HepG2 (cell line): ENCODE data around the gene ABCF1. TPM values are rescaled to one million over a fixed set of nuclear protein-coding genes. Genes with fewer than 3 reads are reported as not detected.
A peak's percentile ranks its signal among the peaks of the same experiment; 100 is the strongest.

Experiments used
- CREB1 ChIP-seq, 2 experiments: fragments of 450-650 bp in 1 of 2; IDR thresholded peaks; 2 replicates each; pipeline ENCODE4 v1.6.1; 2016 to 2017; ENCODE audit warnings: control low read depth in 1 of 2, mild to moderate bottlenecking in 1 of 2, missing compliant biosample characterization in 1 of 2, missing genetic modification characterization in 1 of 2
- EP300 ChIP-seq, 3 experiments: sonication (generic) in 1 of 3; formaldehyde crosslinking in 1 of 3; IDR thresholded peaks; 2 replicates each; pipeline versions ENCODE4 v1.5.1 to v1.6.1; 2011 to 2020; ENCODE audit warnings: low read depth in 2 of 3, low read length in 2 of 3, borderline replicate concordance in 1 of 3, improper control_type of control experiment in 1 of 3, mild to moderate bottlenecking in 1 of 3, missing genetic modification reagents in 1 of 3, moderate library complexity in 1 of 3
- HBP1 ChIP-seq: IDR thresholded peaks from 2 replicates; pipeline ENCODE4 v1.6.1; 2016; ENCODE audit warnings: low read depth, control low read depth
- HNRNPK ChIP-seq: fragments of 200-400 bp; formaldehyde crosslinking; IDR thresholded peaks from 2 replicates; pipeline ENCODE4 v1.6.1; 2018; ENCODE audit warnings: low read length, low read depth, moderate library complexity, mild to moderate bottlenecking; ENCODE audit not compliant: poor library complexity, severe bottlenecking
- JDP2 ChIP-seq: sonication (generic); formaldehyde crosslinking; IDR thresholded peaks from 2 replicates; pipeline ENCODE4 v1.8.1; 2022; ENCODE audit warnings: missing genetic modification reagents, borderline replicate concordance
- KLF16 ChIP-seq, 2 experiments: sonication (generic) in 1 of 2; formaldehyde crosslinking in 1 of 2; IDR thresholded peaks; 2 replicates each; pipeline versions ENCODE4 v1.6.1 to v1.8.0; 2016 to 2023; ENCODE audit warnings: missing genetic modification reagents in 2 of 2, missing compliant biosample characterization in 1 of 2
- PAX8 ChIP-seq: sonication (generic); formaldehyde crosslinking; IDR thresholded peaks from 2 replicates; pipeline ENCODE4 v1.8.0; 2022; ENCODE audit warnings: mild to moderate bottlenecking, missing genetic modification reagents, borderline replicate concordance
- SP5 ChIP-seq: IDR thresholded peaks from 2 replicates; pipeline ENCODE4 v1.6.1; 2016; ENCODE audit warnings: low read depth, borderline replicate concordance
- ZNF33B ChIP-seq: sonication (generic); formaldehyde crosslinking; IDR thresholded peaks from 2 replicates; pipeline ENCODE4 v1.5.1; 2020; ENCODE audit warnings: mild to moderate bottlenecking, missing genetic modification reagents
- ZNF660 ChIP-seq: sonication (generic); formaldehyde crosslinking; IDR thresholded peaks from 2 replicates; pipeline ENCODE4 v1.5.1; 2020; ENCODE audit warnings: mild to moderate bottlenecking, low read depth, missing genetic modification reagents, borderline replicate concordance
- ZNF674 ChIP-seq: sonication (generic); formaldehyde crosslinking; IDR thresholded peaks from 2 replicates; pipeline ENCODE4 v1.5.0; 2020; ENCODE audit warnings: low read depth, mild to moderate bottlenecking, missing genetic modification reagents
- ZSCAN5A ChIP-seq: sonication (generic); formaldehyde crosslinking; IDR thresholded peaks from 2 replicates; pipeline ENCODE4 v1.8.0; 2022; ENCODE audit warnings: mild to moderate bottlenecking, missing genetic modification reagents, borderline replicate concordance
- polyA plus RNA-seq, 8 experiments: library from polyadenylated mRNA; depleted of rRNA in 3 of 8; stranded (reverse) in 7 of 8; unstranded in 1 of 8; fragments of >200 nt; fragmentation: Illumina TruSeq in 4 of 8; extraction: Trizol in 4 of 8; gene quantifications; 2 replicates each; pipeline versions ENCODE4 v1.2.1 to v1.2.3, GENCODE V29; 2011 to 2016; ENCODE audit warnings: low read depth in 4 of 8, missing spikeins in 1 of 8, mixed read lengths in 1 of 8; ENCODE audit not compliant: insufficient read depth in 1 of 8
- total RNA-seq, 5 experiments: library from RNA; depleted of rRNA; stranded (reverse); fragments of >200 nt; fragmentation: Illumina TruSeq; extraction: Trizol; gene quantifications; 2 replicates each; pipeline ENCODE4 v1.2.3, GENCODE V29; 2016; ENCODE audit warnings: low read depth in 1 of 5
- TF ChIP-seq, protein P1 (sequence below): sonication (generic); formaldehyde crosslinking; IDR thresholded peaks from 2 replicates; pipeline ENCODE4 v1.4.0; 2020; ENCODE audit warnings: mild to moderate bottlenecking, missing genetic modification reagents
- TF ChIP-seq, protein P2 (sequence below): sonication (generic); formaldehyde crosslinking; IDR thresholded peaks from 2 replicates; pipeline ENCODE4 v1.5.1; 2020; ENCODE audit warnings: mild to moderate bottlenecking, missing genetic modification reagents, moderate library complexity

ABCF1 gene
- total and polyA plus RNA-seq, 2 of the 13 experiments (the other 11 are each of a cell fraction or from before 2014, with no cell fraction given): 25.4 to 98.9 TPM

GRCh38 chr6:30615958-30616810, 44.9 kb downstream of the ABCF1 start (continued):
- TF ChIP-seq, protein P1, sequence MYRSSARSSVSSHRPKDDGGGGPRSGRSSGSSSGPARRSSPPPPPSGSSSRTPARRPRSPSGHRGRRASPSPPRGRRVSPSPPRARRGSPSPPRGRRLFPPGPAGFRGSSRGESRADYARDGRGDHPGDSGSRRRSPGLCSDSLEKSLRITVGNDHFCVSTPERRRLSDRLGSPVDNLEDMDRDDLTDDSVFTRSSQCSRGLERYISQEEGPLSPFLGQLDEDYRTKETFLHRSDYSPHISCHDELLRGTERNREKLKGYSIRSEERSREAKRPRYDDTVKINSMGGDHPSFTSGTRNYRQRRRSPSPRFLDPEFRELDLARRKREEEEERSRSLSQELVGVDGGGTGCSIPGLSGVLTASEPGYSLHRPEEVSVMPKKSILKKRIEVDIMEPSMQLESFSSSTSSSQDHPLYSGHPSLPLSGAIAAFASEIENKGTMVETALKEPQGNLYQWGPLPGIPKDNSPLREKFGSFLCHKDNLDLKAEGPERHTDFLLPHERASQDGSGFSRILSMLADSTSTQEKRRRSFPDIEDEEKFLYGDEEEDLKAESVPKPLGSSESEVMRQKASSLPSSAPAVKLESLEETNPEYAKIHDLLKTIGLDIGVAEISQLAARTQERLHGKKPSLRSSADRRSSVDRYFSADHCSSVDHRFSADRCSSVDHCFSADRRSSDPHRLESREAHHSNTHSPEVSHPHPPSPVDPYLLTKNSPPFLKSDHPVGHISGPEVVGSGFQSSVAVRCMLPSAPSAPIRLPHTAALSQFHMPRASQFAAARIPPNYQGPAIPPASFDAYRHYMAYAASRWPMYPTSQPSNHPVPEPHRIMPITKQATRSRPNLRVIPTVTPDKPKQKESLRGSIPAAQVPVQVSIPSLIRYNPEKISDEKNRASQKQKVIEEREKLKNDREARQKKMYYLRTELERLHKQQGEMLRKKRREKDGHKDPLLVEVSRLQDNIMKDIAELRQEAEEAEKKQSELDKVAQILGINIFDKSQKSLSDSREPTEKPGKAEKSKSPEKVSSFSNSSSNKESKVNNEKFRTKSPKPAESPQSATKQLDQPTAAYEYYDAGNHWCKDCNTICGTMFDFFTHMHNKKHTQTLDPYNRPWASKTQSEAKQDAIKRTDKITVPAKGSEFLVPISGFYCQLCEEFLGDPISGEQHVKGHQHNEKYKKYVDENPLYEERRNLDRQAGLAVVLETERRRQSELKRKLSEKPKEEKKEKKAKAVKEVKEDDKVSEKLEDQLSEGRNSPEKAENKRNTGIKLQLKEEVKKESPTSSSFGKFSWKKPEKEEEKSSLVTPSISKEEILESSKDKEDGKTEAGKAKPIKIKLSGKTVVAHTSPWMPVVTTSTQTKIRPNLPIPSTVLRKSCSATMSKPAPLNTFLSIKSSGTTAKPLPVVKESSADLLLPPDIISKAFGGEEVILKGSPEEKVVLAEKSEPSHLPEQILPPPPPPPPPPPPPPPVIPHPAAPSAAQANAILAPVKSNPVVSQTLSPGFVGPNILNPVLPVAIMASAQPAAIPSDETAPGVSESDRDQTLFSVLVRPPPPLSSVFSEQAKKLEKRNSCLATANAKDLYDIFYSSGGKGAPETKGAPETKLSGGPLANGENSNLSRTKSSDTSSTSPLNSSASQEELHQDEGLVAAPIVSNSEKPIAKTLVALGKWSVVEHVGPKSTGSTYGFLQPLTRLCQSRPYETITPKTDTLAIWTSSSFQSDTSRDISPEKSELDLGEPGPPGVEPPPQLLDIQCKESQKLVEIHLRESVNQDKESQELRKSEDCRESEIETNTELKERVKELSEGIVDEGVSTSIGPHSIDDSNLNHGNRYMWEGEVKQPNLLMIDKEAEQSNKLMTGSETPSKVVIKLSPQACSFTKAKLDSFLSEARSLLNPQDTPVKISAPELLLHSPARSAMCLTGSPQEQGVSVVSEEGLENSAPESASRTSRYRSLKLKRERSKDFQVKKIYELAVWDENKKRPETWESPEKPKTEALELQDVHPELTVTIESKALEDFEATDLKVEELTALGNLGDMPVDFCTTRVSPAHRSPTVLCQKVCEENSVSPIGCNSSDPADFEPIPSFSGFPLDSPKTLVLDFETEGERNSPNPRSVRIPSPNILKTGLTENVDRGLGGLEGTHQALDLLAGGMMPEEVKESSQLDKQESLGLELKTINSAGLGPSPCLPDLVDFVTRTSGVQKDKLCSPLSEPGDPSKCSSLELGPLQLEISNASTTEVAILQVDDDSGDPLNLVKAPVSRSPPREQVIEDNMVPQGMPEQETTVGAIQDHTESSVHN (CRISPR knock-in tag): peak; percentile 77; the same call in 1 of the 2 replicates
- TF ChIP-seq CREB1 (IDR thresholded peaks at IDR 0.05) (no peak), CREB1 (CRISPR knock-in tag; IDR thresholded peaks at IDR 0.05) (no peak; the same call in 1 of the 2 replicates), JDP2 (no peak), SP5 (CRISPR knock-in tag) (no peak), ZSCAN5A (CRISPR knock-in tag) (no peak), HBP1 (CRISPR knock-in tag) (no peak), ZNF674 (CRISPR knock-in tag) (no peak), PAX8 (no peak), ZNF660 (no peak), EP300 (IDR thresholded peaks at IDR 0.05; ENCODE audit: low read depth in 2 of 2, low read length in 2 of 2) (no peak), EP300 (CRISPR knock-in tag; IDR thresholded peaks at IDR 0.05; ENCODE audit: borderline replicate concordance) (no peak), ZNF33B (CRISPR knock-in tag) (no peak), HNRNPK (peak; percentile 4), KLF16 (CRISPR knock-in tag; IDR thresholded peaks at IDR 0.05) (0 out of 4 replicates have a peak, but pooled peaks of 1 of the 2 experiments have one; percentile 5)
- TF ChIP-seq, protein P2, sequence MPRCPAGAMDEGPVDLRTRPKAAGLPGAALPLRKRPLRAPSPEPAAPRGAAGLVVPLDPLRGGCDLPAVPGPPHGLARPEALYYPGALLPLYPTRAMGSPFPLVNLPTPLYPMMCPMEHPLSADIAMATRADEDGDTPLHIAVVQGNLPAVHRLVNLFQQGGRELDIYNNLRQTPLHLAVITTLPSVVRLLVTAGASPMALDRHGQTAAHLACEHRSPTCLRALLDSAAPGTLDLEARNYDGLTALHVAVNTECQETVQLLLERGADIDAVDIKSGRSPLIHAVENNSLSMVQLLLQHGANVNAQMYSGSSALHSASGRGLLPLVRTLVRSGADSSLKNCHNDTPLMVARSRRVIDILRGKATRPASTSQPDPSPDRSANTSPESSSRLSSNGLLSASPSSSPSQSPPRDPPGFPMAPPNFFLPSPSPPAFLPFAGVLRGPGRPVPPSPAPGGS (CRISPR knock-in tag): no peak
